OCI-LY3 (cell line): ENCODE data around the gene PER3.

Experiments used
- CTCF ChIP-seq: fragments of 200-600, 300-600 bp; sonication (generic); IDR thresholded peaks from 2 replicates; pipeline ENCODE4 v1.5.1; 2014; ENCODE audit warnings: antibody characterized with exemption, low read length, low read depth
- EZH2phosphoT487 ChIP-seq: fragments of 200-600 bp; shearing (Covaris generic); IDR thresholded peaks from 2 replicates; pipeline ENCODE4 v1.6.1; 2018; ENCODE audit warnings: antibody characterized with exemption, mixed run types, low read depth

GRCh38 chr1:7885513-7886404 lies 101.7 kb downstream of the PER3 start:
- TF ChIP-seq CTCF, result no peak
- no peak for TF ChIP-seq EZH2phosphoT487
